Measurements from ENCODE around the gene PDILT.

The PDILT gene

GRCh38 chr16:20402651-20403050 lies 1.9 kb downstream of the PDILT start:
- H2AFZ ChIP-seq (ENCODE audit: low read depth) = no peak overlapping the region
- H3K4me3 ChIP-seq (IDR thresholded peaks at IDR 0.05; ENCODE audit: insufficient read depth, low read depth, low read length) = no peak overlapping the region
- no peaks in the 10 kb centered on the region for H3K27me3 ChIP-seq (ENCODE audit: insufficient read depth, low read depth)
- no peaks in the 10 kb centered on the region for H3K79me2 ChIP-seq (ENCODE audit: insufficient read depth, low read depth)
- no peak overlapping the region for H3K4me2 ChIP-seq
- TF ChIP-seq CTCF (conservative IDR thresholded peaks at IDR 0.05; ENCODE audit: low read depth, low read length) = no peak
- H3K4me1 ChIP-seq (ENCODE audit: low read depth, poor library complexity, severe bottlenecking) = no peaks in the 10 kb centered on the region
- H3K36me3 ChIP-seq (ENCODE audit: insufficient read depth) = no peaks in the 10 kb centered on the region
- H3K9ac ChIP-seq = no peak overlapping the region
- H4K20me1 ChIP-seq (ENCODE audit: insufficient read depth) = no peaks in the 10 kb centered on the region
- H3K27ac ChIP-seq = no peak overlapping the region

GRCh38 chr16:20401475-20402016 lies 3.0 kb downstream of the PDILT start:
- Histone ChIP-seq H2AFZ (ENCODE audit: low read depth) (no peak overlapping the region), H3K27ac (no peak overlapping the region)
- TF ChIP-seq CTCF (conservative IDR thresholded peaks at IDR 0.05; ENCODE audit: low read depth, low read length) = no peak

GRCh38 chr16:20401066-20401465 lies 3.5 kb downstream of the PDILT start:
- no peaks in the 10 kb centered on the region for H3K4me1 ChIP-seq (ENCODE audit: low read depth, poor library complexity, severe bottlenecking)
- H3K9ac ChIP-seq = no peak overlapping the region
- H3K36me3 ChIP-seq (ENCODE audit: insufficient read depth) = no peaks in the 10 kb centered on the region
- no peak overlapping the region for H3K4me2 ChIP-seq
- TF ChIP-seq CTCF (conservative IDR thresholded peaks at IDR 0.05; ENCODE audit: low read depth, low read length) = no peak
- no peak overlapping the region for H2AFZ ChIP-seq (ENCODE audit: low read depth)
- H4K20me1 ChIP-seq (ENCODE audit: insufficient read depth) = no peaks in the 10 kb centered on the region
- H3K79me2 ChIP-seq (ENCODE audit: insufficient read depth, low read depth) = no peaks in the 10 kb centered on the region
- H3K27me3 ChIP-seq (ENCODE audit: insufficient read depth, low read depth) = no peaks in the 10 kb centered on the region
- no peak overlapping the region for H3K27ac ChIP-seq
- no peak overlapping the region for H3K4me3 ChIP-seq (IDR thresholded peaks at IDR 0.05; ENCODE audit: insufficient read depth, low read depth, low read length)

More at GRCh38 chr16:20401475-20402016, 3.0 kb downstream of the PDILT start:
- Histone ChIP-seq H3K4me2 (no peak overlapping the region), H3K4me1 (ENCODE audit: low read depth, poor library complexity, severe bottlenecking) (no peaks in the 10 kb centered on the region), H3K79me2 (ENCODE audit: insufficient read depth, low read depth) (no peaks in the 10 kb centered on the region), H4K20me1 (ENCODE audit: insufficient read depth) (no peaks in the 10 kb centered on the region), H3K36me3 (ENCODE audit: insufficient read depth) (no peaks in the 10 kb centered on the region), H3K27me3 (ENCODE audit: insufficient read depth, low read depth) (no peaks in the 10 kb centered on the region), H3K4me3 (IDR thresholded peaks at IDR 0.05; ENCODE audit: insufficient read depth, low read depth, low read length) (no peak overlapping the region), H3K9ac (no peak overlapping the region)

- TF ChIP-seq CTCF (conservative IDR thresholded peaks at IDR 0.05; ENCODE audit: low read depth, low read length) = no peak
- Histone ChIP-seq H3K27me3 (ENCODE audit: insufficient read depth, low read depth) (no peaks in the 10 kb centered on the region), H3K4me1 (ENCODE audit: low read depth, poor library complexity, severe bottlenecking) (no peaks in the 10 kb centered on the region), H2AFZ (ENCODE audit: low read depth) (no peak overlapping the region), H3K9ac (no peak overlapping the region), H3K4me3 (IDR thresholded peaks at IDR 0.05; ENCODE audit: insufficient read depth, low read depth, low read length) (no peak overlapping the region), H3K27ac (no peak overlapping the region), H3K4me2 (no peak overlapping the region), H4K20me1 (ENCODE audit: insufficient read depth) (no peaks in the 10 kb centered on the region), H3K36me3 (ENCODE audit: insufficient read depth) (no peaks in the 10 kb centered on the region), H3K79me2 (ENCODE audit: insufficient read depth, low read depth) (no peaks in the 10 kb centered on the region)
These were observed 5.4 kb downstream of the PDILT start for GRCh38 chr16:20399185-20399584.

Measured in KMS-11 (cell line).